ENCODE results near the gene COL4A5. TPM values are rescaled to one million over a fixed set of nuclear protein-coding genes. Genes with fewer than 3 reads are reported as not detected.

The COL4A5 gene
- total and polyA plus RNA-seq, 2 of the 13 experiments (the other 11 are each of a cell fraction or from before 2014, with no cell fraction given): 39.5 to 45.5 TPM

- no peaks in the 10 kb centered on the region for H3K4me1 ChIP-seq (ENCODE audit: insufficient read depth, low read length)
- FAIRE-seq (no peak), DNase-seq (ENCODE audit: low spot score) (no peak), ATAC-seq (no peak)
- no peaks in the 10 kb centered on the region for H3K27me3 ChIP-seq (ENCODE audit: control insufficient read depth in 1 of 2, insufficient read depth in 2 of 2, low read length in 2 of 2)
- CTCF ChIA-PET (ENCODE audit: low intra/inter-chr PET ratio, low total read pairs): no interaction called here
- no peaks in the 10 kb centered on the region for H3K79me2 ChIP-seq (ENCODE audit: insufficient read depth, low read length)
- POLR2A ChIA-PET: no interaction called here
- H3K4me3 ChIP-seq (replicated peaks in 1 of 3; ENCODE audit: insufficient read depth in 1 of 3, low read depth in 2 of 3, low read length in 3 of 3): no peak overlapping the region
- in situ Hi-C loops (cut with HindIII; ENCODE audit: extremely low pct_ligation_motif_present, low pct_unique_long_range_greater_than_20kb): no loop called here
- H3K27ac ChIP-seq (ENCODE audit: extremely low read length, insufficient read depth, low read length): no peak overlapping the region
- no peaks in the 10 kb centered on the region for H3K9me3 ChIP-seq (ENCODE audit: low read length)
- H4K20me1 ChIP-seq (ENCODE audit: insufficient read depth, low read length): no peaks in the 10 kb centered on the region
- no peak overlapping the region for H3K9ac ChIP-seq (ENCODE audit: insufficient read depth, low read depth, low read length)
- TF ChIP-seq ZBTB37 (CRISPR knock-in tag; IDR thresholded peaks at IDR 0.05): no peak
- no peak for TF ChIP-seq ZZZ3 (CRISPR knock-in tag; IDR thresholded peaks at IDR 0.05; ENCODE audit: borderline replicate concordance)
- no peak for TF ChIP-seq BHLHE40 (IDR thresholded peaks at IDR 0.05; ENCODE audit: low read length)
- TF ChIP-seq REPIN1 (CRISPR knock-in tag; IDR thresholded peaks at IDR 0.05; ENCODE audit: borderline replicate concordance, low read depth): no peak
- no peak for TF ChIP-seq PHF21A (CRISPR knock-in tag; IDR thresholded peaks at IDR 0.05)
- TF ChIP-seq ZBTB8A (CRISPR knock-in tag; IDR thresholded peaks at IDR 0.05; ENCODE audit: borderline replicate concordance, low read depth): no peak
- TF ChIP-seq ZNF329 (CRISPR knock-in tag; IDR thresholded peaks at IDR 0.05; ENCODE audit: low read depth): no peak
- no peak for TF ChIP-seq HES4 (CRISPR knock-in tag; IDR thresholded peaks at IDR 0.05; ENCODE audit: borderline replicate concordance)
- TF ChIP-seq HDAC1 (CRISPR knock-in tag; IDR thresholded peaks at IDR 0.05): no peak
- no peak for TF ChIP-seq KLF16 (CRISPR knock-in tag; IDR thresholded peaks at IDR 0.05)
- H2AFZ ChIP-seq (ENCODE audit: low read length): no peak overlapping the region
- intact Hi-C loops (cut with micrococcal nuclease; ENCODE audit: unreplicated experiment): no loop called here
- H3K36me3 ChIP-seq (replicated peaks in 1 of 2; ENCODE audit: control insufficient read depth in 1 of 2, insufficient read depth in 2 of 2, low read length in 2 of 2): peaks cover 0 to 2% of the 10 kb centered on the region in 2 experiments; a peak in 1 of 5 replicates
- WGBS (ENCODE audit: low lambda C conversion rate): 91% methylated on average over 2 of the region's 2 CpGs
- no TSS peak for BruUV-seq (replicated peaks)
- H3K4me2 ChIP-seq (ENCODE audit: low read depth, low read length): no peak overlapping the region
Observed at GRCh38 chrX:108610141-108610540, 170.5 kb downstream of the COL4A5 start.

Data from HepG2 (cell line).